ENCODE data around the gene GPHN.
"Not testable (repeated sequence)": the region's sequence is repeated elsewhere in the genome, so short reads cannot be mapped to it uniquely, and the experiment has no call there.

GPHN gene

DNA sequence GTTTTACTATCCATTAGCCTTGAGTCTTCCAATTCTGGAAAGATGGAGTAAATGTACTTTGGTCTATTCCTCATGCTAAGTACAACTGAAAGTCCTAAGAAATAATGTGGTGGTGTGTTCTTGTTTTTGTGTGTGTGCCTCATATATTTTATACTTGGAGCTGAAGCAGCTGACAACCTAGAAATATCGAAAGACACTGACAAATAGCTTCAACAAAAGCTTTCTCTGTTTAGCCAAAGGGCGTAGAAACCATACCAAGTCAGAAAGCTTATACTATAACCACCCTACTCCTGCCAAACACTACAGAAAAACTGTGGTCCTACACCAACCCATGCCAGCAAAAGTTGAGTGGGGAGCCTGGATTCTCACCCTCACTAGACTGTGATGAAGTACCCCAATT, 188.4 kb downstream of the GPHN start:
- DNase-seq: no peak

DNA sequence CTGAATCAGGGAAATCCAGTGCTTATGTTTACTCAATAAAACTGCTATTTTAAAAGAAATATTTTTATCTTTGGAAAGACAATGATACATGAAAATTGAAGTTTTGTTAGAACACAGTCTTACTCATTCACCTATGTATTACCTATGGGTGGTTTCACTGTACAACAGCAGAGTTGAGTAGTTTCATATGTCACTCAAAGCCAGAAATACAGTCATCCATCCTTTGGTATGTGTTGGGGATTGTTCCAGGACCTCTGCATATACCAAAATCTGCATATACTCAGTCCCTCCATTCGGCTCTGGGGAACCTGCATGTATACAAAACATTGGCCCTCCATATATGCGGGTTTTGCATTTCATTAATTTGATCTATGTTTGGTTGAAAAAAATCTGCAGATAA, 190.6 kb downstream of the GPHN start:
- DNase-seq: no peak

GRCh38 chr14:66701813-66702212, 193.9 kb downstream of the GPHN start:
- no peak for DNase-seq

DNA sequence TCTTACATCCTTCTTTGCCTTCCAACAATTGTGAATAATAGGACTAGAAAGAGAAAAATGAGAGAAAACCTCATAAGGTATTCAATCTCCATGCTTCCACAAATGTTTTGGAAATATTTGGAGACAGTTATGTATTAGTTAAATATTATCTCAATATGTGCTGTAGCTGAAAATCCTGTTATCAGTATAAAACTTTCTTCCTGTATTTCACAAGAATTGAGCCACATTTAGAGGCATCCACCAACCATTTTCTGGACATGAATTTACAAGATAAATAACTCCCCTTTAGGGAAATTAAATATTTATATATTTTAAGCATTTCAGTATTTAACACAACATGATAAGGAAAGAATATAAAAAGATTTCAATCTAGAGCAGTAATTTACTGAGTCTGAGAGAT, 200.3 kb downstream of the GPHN start:
- no peak for DNase-seq

DNA sequence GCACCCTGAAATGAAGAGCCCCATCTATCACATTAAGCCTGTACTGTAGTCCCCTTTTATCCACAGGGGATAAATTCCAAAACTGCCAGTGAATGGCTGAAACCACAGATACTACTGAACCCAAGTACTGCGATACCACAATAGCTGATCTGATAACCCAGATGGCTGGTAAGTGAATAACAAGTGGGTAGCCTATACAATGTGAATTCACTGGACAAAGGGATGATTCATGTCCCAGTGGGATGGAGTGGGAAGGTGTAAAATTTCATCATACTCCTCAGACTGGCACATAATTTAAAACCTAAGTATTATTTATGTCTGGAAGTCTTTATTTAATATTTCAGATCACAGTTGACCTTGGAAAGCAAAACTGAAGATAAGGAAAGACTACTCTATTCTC, 201.3 kb downstream of the GPHN start:
- no peak for DNase-seq

DNA sequence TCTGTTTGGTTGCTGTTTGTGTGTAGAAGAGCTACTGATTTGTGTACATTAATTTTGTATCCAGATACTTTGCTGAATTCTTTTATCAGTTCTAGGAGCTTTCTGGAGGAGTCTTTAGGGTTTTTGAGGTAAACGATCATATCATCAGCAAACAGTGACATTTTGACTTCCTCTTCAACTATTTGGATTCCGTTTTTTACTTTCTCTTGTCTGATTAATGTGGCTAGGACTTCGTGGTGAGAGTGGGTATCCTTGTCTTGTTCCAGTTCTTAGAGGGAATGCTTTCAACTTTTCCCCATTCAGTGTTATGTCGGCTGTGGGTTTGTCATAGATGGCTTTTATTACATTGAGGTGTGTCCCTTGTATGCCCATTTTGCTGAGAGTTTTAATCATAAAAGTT, 206.3 kb downstream of the GPHN start:
- DNase-seq: not testable (repeated sequence)

DNA sequence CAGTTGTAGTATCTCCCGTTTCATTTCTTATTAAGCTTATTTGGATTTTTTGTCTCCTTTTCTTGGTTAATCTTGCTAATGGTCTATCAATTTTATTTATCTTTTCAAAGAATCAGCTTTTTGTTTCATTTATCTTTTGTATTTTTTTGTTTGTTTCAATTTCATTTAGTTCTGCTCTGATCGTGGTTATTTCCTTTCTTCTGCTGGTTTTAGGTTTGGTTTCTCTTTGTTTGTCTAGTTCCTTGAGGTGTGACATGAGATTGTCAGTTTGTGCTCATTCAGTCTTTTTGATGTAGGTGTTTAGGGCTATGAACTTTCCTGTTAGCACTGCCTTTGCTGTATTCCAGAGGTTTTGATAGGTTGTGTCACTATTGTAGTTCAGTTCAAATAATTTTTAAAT, 207.4 kb downstream of the GPHN start:
- DNase-seq: not testable (repeated sequence)

DNA sequence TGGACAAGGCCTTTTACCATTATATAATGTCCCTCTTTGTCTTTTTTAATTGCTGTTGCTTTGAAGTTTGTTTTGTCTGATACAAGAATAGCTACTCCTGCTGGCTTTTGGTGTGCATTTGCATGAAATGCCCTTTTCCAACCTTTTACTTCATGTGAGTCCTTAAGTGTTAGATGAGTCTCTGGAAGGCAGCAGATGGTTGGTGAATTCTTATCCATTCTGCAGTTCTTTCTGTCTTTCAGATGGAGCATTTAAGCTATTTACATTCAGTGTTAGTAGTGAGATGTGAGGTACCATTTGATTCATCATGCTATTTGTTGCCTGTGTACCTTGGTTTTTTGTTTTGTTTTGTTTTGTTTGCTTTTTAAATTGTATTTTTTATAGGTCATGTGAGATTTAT, 208.3 kb downstream of the GPHN start:
- no peak for DNase-seq

- DNase-seq: no peak
Observed at GRCh38 chr14:66717561-66718140, 209.7 kb downstream of the GPHN start.

DNA sequence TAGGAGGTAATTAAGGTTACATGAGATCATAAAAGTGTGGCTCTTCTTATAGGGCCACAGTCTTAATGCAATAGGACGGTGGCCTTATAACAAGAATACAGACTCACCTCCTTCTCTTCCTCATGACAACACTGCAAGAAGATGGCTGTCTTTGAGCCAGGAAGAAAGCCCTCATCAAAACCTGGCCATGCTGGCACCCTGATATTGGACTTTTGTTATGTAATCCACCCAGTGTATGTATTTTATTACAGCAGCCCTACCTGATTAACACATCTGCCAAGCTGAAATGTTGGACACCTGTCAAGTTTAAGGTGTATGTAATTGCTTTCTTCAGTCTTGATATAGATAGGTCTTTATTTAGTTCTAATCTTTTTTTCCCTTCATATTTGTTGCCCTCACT, 217.0 kb downstream of the GPHN start:
- no peak for DNase-seq

GRCh38 chr14:66731298-66731697, 223.4 kb downstream of the GPHN start:
- DNase-seq: not testable (repeated sequence)

DNA sequence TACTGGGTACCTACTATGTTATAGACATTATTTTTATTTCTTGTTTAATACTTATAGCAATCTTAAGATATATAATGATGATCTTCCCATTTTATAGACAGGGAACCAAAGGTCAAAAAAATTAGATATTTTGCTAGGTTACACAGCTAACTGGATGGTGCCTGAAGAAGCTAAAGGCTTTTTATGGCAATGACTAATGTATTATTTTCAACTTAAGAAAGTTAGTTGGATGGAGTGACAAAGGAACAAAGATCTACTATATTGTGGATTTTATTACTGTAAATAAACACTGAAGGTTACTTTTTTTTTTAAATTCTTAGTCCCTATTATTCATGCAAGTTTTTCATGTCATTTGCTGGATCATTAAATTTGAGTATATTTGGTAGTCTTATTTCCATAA, 227.9 kb downstream of the GPHN start:
- no peak for DNase-seq

DNA sequence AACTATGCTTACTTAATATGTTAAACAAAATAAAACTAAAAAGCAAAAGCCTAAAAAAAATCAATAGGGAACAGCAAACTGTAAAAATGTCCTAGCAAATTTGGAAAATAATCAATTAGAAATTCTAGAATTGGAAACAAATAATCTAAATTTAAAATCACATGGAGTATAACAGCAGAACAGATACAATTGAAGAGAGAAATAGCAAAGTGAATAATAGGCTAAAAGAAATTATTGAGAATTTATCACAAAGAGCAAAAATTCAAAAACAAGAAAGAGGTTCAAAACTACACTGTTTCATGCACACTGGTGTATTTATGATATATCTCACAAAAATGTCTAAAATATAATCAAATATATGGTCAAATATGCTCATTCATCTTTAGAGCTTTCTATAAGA, 231.9 kb downstream of the GPHN start:
- no peak for DNase-seq

- DNase-seq: no peak
Observed at GRCh38 chr14:66745078-66745477, 237.1 kb downstream of the GPHN start.

- DNase-seq: no peak
Observed at GRCh38 chr14:66746316-66747006, 238.5 kb downstream of the GPHN start.

DNA sequence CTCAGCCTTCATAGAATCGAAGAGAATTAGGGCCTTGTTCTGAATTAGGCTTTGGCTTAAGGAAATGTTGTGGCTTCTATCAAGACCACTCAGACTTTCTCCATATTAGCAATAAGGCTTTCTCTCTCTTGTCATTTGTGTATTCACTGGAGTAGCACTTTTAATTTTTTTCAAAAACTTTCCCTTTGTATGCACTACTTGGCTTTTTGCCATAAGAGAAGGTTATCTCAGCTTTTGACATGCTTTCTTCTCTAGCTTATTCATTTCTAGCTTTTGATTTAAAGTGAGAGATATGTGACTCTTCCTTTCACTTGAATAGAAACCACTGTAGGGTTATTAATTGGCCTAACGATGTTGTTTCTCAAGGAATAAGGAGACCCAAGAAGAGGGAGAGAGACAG, 244.2 kb downstream of the GPHN start:
- DNase-seq: no peak

DNA sequence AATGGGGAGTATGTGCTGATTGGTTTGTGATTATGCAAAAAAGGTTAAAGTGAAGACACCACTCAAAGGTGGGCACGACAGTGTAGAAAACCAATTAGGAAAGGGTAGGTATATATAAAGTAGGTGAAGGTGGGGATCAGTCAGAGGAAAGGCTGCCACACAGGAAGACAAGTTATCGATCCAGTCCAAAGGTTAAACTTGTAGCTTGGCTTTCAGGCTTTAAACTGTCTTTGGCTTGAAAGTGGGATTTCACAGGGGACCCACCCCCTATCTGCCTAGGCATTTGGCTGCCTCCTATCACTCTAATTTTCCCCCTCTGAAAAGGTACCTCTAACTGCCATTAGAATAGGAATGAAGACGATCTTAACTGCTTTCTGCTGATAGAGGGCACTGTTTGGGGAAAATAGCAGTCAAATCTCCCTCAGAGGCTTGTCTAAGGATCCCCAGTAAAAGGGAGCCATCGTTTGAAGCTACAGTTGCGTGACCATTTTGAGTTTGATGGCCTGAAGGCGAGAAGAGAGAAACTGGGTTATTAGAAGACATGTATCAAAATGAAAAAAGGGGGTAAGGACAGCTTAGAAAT, 250.2 kb downstream of the GPHN start:
- no peak for DNase-seq

DNA sequence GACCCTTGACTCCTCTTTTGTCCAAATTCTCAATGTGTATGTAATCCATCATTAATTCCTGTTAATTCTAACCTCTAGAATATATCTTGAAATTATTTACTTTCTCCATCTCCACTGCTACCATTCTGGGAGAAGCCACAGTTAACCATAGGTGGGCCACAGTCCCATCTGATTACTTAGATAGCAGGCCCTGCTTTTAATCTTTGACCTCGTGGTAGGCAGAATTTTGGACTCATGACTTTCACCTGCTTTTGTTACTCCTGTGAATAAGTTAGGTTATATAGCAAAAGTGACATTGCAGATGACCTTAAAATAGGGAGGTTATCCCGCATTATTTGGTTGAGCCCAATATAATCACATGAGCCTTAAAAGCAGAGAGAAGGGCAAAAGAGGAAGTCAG, 264.2 kb downstream of the GPHN start:
- no peak for DNase-seq

DNA sequence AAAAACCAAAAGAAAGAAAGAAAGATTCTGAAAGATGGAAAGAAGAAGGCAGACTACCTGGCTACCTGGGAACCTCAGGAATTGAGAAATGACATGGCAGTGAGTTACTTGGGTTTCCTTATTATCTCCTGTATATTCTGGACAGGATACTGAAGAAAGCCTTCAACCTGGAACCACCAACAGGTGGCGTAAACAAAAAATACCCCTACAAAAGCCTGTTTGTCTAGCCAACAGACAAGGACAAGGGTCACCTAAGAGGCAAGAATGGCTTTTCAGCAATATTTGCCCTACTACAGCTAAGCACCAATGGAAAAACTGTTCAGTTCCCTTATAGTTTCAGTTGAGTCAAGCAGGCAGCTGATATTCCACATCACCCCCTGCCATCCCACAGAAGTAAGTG, 274.9 kb downstream of the GPHN start:
- DNase-seq: no peak

GRCh38 chr14:66790101-66790500, 282.2 kb downstream of the GPHN start:
- no peak for DNase-seq

DNA sequence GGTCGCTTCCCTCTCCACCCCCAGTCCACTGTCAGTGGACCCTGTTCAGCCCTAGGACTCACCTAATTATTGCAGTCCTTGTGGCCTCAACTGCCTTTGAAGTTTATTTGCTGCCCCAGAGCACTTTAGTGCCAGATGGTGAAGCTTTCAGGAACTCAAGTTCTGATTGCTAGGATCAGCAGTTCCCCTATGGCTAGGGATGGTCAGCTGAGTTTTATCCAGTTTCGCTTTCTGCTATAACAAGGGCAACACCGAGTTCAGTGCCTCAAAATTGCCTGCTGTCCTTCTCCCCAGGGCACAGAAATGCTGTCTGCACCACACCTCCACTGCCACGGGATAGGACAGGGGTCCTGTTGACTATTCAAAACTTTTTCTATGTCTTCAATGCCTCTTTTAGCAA, 295.0 kb downstream of the GPHN start:
- DNase-seq: no peak

DNA sequence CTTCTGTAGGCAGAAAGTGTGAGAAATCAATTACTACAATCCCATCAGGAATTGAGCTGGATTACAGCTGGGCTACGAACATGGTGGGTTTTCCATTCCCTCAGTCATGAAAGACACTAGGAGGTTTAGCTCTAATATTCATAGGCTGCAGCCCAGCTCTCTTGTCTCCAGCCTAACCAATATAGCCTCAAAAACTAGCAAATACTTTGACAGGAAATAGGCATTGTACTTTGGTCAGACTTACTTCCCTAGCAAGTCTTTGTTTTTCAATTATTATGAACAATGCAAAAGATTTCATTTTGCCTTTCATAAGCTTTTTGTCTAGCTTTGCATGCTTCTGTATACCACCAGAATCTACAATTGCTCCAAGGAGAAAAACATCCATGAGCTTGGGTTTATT, 296.2 kb downstream of the GPHN start:
- no peak for DNase-seq

DNA sequence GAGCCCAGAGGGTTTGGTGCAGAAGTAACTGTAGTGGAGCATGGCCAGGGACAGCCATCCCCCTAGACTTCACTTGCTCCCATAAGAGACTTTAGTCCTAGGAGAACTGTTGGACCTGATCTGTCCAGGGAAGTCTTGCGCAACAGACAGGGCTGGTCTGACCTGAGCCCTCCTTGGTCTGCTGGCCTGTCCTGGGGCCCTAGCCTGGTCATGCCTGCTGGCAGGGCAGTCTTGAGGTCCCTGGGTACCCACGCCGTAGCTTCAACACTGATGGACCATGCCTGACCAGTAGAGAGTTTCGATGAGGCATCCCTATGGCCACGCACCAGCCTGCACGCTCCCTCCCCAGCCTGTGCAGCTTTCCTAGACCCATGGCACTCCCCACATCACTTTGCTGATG, 305.7 kb downstream of the GPHN start:
- no peak for DNase-seq

- DNase-seq: no peak
Observed at GRCh38 chr14:66815687-66816086, 307.7 kb downstream of the GPHN start.

GRCh38 chr14:66824251-66824650, 316.3 kb downstream of the GPHN start:
- DNase-seq: no peak
